ENCODE data around the gene PDE4DIP. TPM values are rescaled to one million over a fixed set of nuclear protein-coding genes. Genes with fewer than 3 reads are reported as not detected.
"Not testable (repeated sequence)": the region's sequence is repeated elsewhere in the genome, so short reads cannot be mapped to it uniquely, and the experiment has no call there.

The PDE4DIP gene
- total RNA-seq, 1 donor from 2014 or later: 173 TPM

- DNase-seq (ENCODE audit: low read depth): peak; percentile 39
These were observed 131.2 kb downstream of the PDE4DIP start for GRCh38 chr1:148975453-148975852.

DNA sequence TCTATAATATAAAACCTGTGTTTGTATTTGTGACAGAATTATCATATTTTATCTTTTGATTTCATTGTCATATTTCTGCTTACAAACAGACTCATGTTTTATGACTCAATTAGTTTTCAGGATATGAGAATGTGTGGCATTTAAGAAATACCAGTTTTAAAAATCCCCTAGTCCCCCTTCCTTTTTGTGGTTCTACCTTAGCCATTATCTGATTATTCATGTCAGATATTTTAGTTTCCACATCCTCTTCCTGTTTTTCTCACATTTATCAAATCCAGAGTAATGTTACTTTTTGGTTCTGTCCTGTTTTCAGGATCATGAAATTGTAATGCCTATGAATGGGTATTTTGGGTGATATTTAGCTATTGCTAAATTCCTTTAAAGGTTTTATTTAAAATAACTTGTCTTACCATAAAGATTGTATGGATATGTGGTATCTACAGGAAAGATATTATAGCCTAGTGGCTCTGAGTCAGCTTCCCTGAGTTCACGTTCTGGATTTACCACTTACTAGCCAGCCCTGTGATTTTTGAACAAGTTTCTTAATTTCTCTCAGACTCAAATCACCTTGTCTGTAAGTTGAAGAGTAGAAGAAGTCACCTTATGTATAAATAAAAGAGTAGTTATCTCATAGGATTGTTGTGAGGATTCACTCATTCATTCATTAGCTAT, 131.8 kb downstream of the PDE4DIP start:
- DNase-seq (ENCODE audit: low read depth): not testable (repeated sequence)

- not testable (repeated sequence) for DNase-seq (ENCODE audit: low read depth)
These were observed 133.6 kb downstream of the PDE4DIP start for GRCh38 chr1:148977785-148978184.

GRCh38 chr1:148989378-148989777, 145.2 kb downstream of the PDE4DIP start:
- not testable (repeated sequence) for DNase-seq (ENCODE audit: low read depth)

GRCh38 chr1:148990233-148990788, 146.1 kb downstream of the PDE4DIP start:
- not testable (repeated sequence) for DNase-seq (ENCODE audit: low read depth)

DNA sequence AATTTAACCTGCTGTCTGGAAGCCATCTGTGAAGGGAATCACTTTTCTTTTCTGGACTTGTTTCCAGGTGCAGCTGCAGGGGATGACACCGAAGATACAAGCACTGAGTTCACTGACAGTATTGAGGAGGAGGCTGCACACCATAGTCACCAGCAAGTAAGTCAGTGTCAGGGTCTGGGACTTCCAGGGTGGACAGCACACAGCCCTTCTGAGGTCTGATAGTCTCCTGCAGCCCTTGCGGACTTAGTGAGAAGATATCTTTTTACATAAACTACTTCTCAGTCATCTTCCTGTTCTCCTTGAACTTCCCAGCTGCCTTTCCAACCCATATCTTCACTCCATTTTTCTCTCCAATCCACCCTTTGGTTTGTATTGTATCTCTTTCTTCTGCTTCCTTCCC, 147.6 kb downstream of the PDE4DIP start:
- not testable (repeated sequence) for DNase-seq (ENCODE audit: low read depth)

DNA sequence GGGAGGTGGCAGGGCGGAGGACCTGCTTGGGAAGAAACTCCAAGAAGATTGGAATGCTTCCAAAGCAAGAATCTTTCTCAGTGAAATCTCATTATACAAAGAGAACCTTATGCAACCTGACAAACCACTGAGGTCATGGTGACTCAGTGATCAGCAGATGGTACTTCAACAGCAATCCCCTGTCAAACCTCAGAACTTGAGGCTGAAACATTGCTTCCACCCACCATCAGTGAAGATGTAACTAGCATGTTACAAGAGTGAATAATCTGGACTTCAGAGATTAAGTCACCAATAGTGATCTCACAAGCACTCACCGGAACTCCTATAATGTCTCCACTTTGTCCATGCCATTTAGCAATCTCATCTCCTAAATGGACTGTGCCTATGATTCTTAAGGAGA, 148.1 kb downstream of the PDE4DIP start:
- DNase-seq (ENCODE audit: low read depth): not testable (repeated sequence)

DNA sequence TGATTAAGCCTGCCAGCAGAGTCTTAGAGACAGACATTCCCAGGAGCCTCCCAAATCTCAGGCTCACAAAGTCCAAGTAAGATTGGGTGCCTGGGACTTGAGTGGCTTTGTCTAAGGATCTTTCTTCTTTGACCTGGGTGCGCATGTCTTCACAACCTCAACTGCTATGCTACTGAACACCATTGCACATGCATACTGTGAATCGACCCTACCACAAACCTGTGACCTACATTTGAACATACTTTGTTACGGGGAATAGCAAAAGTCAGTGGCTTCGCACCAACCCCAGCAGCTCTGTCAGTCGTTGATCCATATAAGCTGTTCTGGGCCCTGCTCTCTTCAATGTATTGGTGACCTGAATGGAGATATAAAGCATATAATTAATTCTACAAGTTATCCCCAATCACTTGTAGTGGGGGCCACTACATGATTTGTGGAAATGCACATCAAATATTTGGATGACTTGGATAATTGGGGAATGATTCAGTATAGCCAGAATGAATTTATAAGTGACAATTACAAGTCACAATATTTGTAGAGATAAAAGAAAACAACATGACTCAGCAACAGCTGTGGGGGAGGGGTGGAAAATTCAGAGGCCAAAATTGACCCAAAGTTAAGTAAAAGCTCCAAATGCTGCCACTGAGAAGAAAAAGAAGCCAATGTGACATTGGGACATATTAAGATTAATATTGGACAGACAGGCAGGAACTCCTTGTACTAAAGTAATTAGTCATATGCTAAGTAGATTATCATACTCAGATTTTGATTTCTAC, 152.4 kb downstream of the PDE4DIP start:
- not testable (repeated sequence) for DNase-seq (ENCODE audit: low read depth)

DNA sequence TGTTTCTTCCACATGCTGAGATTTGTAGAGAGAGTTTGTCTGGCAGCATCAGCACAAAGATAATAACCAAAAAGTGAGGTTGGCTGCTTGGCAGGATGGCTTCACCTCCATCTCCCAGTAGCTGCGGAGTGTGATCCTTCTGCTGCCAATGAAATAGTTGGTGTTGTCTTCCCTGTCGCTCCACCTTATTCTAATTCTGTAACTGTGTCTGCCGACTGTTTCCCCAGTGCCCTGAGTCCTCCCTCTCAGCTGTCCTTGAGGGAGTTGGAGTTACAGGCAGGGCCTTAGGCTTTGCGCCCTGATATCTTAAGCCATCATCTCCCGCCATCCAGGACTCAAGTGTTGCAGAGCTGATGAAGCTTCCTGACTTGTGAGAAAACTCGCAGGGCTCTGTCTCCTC, 153.2 kb downstream of the PDE4DIP start:
- not testable (repeated sequence) for DNase-seq (ENCODE audit: low read depth)

- DNase-seq (ENCODE audit: low read depth): not testable (repeated sequence)
These were observed 158.4 kb downstream of the PDE4DIP start for GRCh38 chr1:149002664-149003063.

- not testable (repeated sequence) for DNase-seq (ENCODE audit: low read depth)
These were observed 164.1 kb downstream of the PDE4DIP start for GRCh38 chr1:149008326-149008725.

DNA sequence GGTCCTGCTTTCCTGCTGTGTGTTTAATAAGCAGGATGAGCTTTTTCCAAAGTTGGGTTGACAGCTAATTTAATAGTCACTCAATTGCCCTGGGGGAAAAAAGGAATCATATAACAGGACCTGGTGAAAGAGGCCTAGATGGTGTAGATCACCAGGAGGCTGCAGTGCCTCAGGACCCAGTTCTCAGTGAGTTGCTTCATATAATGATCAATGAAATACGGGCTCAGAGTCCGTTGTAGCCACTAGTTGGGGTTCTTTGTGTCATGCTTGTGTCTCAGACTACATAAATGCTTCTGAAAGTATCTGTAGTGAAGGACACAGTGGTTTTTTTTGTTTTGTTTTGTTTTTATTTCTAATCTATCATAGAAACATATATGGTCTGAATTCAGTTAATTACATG, 164.5 kb downstream of the PDE4DIP start:
- DNase-seq (ENCODE audit: low read depth): not testable (repeated sequence)

DNA sequence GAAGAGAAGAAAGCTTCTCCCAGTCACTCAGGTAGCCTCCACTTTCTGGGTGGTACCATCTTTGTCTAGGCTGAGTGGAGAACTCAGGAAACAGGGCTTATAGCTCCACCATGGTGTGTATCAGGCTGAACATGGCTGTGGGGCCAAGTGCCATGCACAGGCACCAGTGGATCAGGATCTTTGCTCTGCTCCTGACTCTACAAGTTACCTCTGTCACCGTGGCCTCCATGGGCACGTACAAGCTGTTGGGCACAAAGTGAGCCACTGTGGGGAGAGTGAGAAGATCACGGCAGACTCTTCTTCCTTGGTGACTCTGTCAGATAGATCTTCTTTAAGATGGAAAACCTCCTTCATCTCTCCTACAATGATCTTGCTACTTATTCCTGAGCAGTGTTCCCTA, 165.5 kb downstream of the PDE4DIP start:
- not testable (repeated sequence) for DNase-seq (ENCODE audit: low read depth)

GRCh38 chr1:149012599-149012998, 168.4 kb downstream of the PDE4DIP start:
- DNase-seq (ENCODE audit: low read depth): not testable (repeated sequence)

- not testable (repeated sequence) for DNase-seq (ENCODE audit: low read depth)
These were observed 169.3 kb downstream of the PDE4DIP start for GRCh38 chr1:149013513-149013912.

GRCh38 chr1:149015522-149015921, 171.3 kb downstream of the PDE4DIP start:
- not testable (repeated sequence) for DNase-seq (ENCODE audit: low read depth)

DNA sequence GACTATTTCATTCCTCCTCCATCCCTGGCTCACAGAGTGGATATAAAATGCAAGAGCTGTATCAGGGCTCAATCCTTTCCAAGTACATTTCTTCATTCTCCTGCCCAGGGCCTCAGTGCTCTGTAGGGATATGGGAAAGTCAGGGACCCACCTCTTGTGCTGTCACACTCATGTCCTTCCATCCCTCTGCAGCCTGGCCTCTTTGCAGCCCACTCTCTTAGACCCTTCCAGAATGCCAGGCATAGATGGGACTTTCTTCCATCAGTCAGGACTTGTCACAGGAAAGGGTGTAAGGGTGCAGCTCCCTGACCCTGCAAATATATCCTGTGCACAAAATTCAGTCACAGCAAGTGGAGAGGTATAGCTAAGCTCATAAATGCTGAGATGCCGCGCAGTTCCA, 172.4 kb downstream of the PDE4DIP start:
- DNase-seq (ENCODE audit: low read depth): not testable (repeated sequence)

- not testable (repeated sequence) for DNase-seq (ENCODE audit: low read depth)
These were observed 174.3 kb downstream of the PDE4DIP start for GRCh38 chr1:149018577-149018976.

GRCh38 chr1:149024327-149024726, 180.1 kb downstream of the PDE4DIP start:
- DNase-seq (ENCODE audit: low read depth): not testable (repeated sequence)

DNA sequence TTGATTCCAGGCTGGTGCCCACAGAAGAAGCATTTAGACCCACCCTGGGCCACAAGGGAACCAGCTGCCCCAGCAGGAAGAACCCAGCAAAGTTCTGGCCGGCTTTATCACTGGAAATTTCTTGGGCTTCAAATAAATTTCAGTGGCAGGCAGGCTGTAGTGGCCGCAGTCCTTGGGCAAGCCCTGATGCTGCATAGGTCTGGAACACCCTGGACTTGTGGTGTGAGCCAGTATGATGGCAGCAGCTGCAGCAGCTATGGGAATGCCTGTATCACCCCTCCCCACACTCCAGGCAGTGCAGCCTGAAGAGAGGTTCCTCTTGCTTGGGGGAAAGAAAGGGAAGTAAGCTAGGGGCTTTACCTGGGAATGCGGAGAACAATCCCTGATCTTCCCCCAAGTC, 189.7 kb downstream of the PDE4DIP start:
- DNase-seq (ENCODE audit: low read depth): not testable (repeated sequence)

DNA sequence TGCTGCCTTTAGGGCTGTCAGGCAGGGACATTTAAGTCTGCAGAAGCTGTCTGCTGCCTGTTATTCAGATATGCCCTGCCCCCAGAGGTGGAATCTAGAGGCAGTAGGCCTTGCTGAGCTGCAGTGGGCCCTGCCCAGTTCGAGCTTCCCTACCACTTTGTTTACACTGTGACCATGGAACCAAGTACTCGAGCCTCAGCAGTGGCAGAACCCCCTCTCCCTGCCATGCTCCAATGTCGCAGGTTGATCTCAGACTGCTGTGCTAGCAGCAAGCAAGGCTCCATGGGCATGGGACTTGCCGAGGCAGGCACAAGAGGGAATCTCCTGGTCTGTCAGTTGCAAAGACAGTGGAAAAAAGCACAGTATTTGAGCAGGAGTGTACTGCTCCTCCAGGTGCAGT, 198.8 kb downstream of the PDE4DIP start:
- DNase-seq (ENCODE audit: low read depth): not testable (repeated sequence)

- not testable (repeated sequence) for DNase-seq (ENCODE audit: low read depth)
These were observed 220.4 kb downstream of the PDE4DIP start for GRCh38 chr1:149064611-149065010.
